HG03175 (cell line): ENCODE results near the gene SPON2.
A peak's percentile ranks its signal among the peaks of the same experiment; 100 is the strongest.
"Not testable (repeated sequence)": the region's sequence is repeated elsewhere in the genome, so short reads cannot be mapped to it uniquely, and the experiment has no call there.

ENCODE experiments used
- ATAC-seq: cut with Tn5 transposase; IDR thresholded peaks from one replicate; pipeline ENCODE4 v1.9.1; 2021; ENCODE audit warnings: mild to moderate bottlenecking, moderate library complexity; ENCODE audit not compliant: unreplicated experiment

SPON2 gene

GRCh38 chr4:1152290-1152689 is 20.1 kb downstream of the SPON2 start:
- ATAC-seq: no peak

DNA sequence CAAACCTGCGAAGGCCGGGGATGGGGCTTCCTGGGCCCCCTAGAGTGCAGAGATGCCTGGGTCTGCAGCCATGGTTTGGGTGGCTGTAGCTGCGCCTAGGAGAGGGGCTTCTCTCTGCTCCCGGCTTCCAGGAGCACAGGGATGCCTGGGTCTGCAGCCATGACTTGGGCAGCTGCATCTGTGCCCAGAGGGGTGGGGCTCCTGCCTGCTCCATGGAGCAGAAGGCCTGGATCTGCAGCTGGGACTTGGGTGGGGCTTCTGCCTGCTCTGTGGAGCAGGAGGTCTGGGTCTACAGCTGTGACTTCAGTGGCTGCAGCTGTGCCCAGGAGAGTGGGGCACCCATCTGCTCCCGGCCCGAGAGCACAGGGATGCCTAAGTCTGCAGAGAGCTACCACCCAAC is 20.8 kb downstream of the SPON2 start:
- no peak for ATAC-seq

- ATAC-seq: no peak
Measured at GRCh38 chr4:1150875-1151274, 21.5 kb downstream of the SPON2 start.

DNA sequence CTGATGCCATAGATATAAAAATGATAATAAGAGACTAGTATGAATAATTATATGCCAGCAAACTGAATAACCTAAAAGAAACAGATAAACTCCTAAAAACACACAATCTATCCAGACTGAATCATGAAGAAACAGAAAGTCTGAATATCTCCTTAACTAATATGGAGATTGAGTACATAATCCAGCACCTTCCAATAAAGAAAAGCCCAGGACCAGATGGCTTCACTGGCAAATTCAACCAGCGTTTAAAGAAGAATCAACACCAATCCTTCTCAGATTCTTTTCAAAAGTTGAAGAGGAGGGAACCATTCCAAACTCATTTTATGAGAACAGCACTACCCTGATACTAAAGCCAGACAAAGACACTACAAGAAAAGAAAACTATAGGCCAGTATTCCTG is 32.5 kb downstream of the SPON2 start:
- ATAC-seq: no peak

GRCh38 chr4:1137850-1138249 is 34.5 kb downstream of the SPON2 start:
- ATAC-seq: no peak

DNA sequence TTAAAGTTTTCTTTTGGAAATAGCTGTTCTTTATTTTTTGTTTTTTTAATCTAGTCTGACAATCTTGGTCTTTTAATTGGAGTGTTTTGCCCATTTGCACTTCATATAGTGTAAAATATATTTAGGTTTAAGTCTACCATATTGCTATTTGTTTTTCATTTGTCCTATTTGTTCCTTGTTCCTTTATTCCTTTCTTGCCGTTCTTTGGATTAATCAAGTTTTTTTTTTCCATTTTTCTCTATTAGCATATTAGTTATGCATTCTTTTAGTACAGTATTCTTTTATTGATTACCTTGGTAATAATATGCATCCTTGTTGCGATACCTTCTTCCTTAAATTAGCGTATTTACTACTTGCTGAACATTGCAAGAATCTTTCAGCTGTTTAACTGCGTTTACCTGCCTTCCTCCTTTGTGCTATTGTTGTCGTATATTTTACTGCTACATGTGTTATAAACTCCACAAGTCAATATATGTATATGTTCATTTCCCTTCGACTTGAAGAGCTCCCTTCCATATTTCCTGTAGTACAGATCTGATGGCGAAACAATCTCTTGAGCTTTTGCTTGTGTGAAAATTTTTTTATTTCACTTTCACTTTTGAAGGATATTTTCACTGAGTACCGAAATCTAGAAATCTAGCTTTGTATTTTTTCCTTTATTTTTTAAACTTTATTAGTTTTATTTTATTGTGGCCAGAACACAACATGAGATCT is 35.2 kb downstream of the SPON2 start:
- no peak for ATAC-seq

DNA sequence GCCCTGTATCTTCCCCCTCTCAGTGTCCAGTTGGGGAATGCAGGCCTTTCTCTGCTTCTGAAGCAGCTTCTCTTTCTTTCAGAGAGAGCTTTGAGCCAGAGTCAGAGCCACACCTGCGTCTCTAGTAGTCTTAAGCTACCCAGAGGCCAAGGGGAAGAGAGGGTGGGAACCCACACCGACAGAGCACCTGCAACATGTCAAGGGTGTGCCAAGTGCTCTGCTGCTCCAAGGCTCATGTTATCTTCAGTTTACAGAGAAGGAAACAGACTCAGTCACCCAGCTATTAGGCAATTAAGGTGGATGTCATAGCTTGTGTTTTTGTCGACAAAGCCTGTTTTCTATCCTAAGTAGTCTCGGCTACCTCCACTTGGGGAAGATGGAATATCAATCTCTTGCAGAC is 36.3 kb downstream of the SPON2 start:
- ATAC-seq: no peak

DNA sequence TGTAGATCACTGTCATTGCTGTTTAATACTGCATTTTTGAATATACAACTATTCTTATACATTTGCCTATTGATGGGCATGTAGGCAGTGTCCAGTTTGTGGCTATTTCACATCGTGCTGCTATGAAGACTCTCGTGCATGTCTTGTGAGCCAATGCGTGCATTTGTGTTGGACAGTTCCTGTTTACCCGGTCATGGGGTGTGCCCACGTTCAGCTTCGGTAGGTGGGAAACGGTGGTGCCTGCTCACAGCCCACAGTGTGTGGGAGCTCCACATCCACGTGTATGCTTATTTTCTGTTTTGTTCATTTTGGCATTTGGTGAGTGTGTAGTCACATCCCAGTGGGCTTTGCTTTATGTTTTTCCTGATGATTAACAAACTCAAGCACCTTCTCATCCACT is 39.4 kb downstream of the SPON2 start:
- ATAC-seq: no peak

GRCh38 chr4:1130316-1131186 is 41.8 kb downstream of the SPON2 start:
- ATAC-seq: peak; percentile 83

DNA sequence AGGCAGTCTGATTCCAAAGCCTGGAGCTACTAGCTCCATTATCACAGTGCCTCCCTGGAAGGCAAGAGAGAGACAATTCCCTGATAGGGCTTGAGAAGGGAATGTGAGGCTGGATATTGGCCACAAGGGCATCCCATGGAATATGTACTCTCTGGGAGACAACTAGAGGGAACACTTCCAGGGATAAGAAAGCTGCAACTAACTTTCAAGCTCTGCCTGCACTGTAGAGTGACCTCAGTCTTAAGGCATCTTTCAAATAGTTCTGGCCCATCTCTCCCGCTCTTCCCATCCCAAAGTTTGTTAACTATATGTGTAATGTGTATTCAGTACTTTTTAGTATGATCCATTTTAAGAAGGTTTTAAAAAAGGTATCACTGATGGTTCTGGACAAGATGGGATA is 45.9 kb downstream of the SPON2 start:
- no peak for ATAC-seq

DNA sequence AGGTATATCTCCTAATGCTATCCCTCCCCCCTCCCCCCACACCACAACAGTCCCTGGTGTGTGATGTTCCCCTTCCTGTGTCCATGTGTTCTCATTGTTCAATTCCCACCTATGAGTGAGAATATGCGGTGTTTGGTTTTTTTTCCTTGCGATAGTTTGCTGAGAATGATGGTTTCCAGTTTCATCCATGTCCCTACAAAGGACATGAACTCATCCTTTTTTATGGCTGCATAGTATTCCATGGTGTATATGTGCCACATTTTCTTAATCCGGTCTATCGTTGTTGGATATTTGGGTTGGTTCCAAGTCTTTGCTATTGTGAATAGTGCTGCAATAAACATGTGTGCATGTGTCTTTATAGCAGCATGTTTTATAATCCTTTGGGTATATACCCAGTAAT is 46.9 kb downstream of the SPON2 start:
- ATAC-seq: not testable (repeated sequence)

DNA sequence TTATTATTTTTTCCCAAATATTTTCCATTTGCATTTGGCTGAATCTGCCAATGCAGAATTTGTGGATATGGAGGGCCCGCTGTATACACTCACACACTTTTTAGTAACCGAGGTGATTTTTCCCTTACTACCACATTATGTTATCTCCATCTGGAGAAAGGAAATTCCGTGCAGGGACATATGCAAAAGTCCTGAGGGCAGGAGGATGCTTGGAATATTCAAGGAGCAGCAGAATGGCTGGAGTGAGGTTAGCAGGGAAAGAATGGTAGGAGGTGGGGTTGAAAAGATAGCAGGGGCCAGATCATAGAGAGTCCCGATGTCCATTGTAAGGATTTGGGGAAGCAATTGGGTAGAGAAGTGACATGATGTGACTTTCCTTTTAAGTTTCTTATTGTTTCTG is 47.6 kb downstream of the SPON2 start:
- ATAC-seq: no peak

- no peak for ATAC-seq
Measured at GRCh38 chr4:1122505-1122904, 49.9 kb downstream of the SPON2 start.
